Astrocyte (in vitro differentiated cells and primary cell): ENCODE results near the gene C1QL1. TPM values are rescaled to one million over a fixed set of nuclear protein-coding genes. Genes with fewer than 3 reads are reported as not detected.

Experiments used
- DNase-seq: peaks from one replicate; pipeline ENCODE4 v3.0.0-alpha.2; 2010; ENCODE audit warnings: low read depth
- FAIRE-seq: peaks from 2 replicates; lab custom pipeline; 2011; peaks lifted over from hg19 to GRCh38; lab: Jason Lieb, UNC
- H2AFZ ChIP-seq: 2 replicates; pipeline ENCODE4 v1.6.0; 2012; ENCODE audit warnings: low read depth, low read length, inconsistent platforms
- H3K27ac ChIP-seq: 2 replicates; pipeline ENCODE4 v1.5.1; 2011; ENCODE audit warnings: low read depth, low read length, inconsistent platforms
- H3K27me3 ChIP-seq: 2 replicates; pipeline ENCODE4 v1.6.0; 2011; ENCODE audit warnings: low read length, inconsistent platforms; ENCODE audit not compliant: insufficient read depth
- H3K36me3 ChIP-seq: 2 replicates; pipeline ENCODE4 v1.5.1; 2011; ENCODE audit warnings: low read length, inconsistent platforms; ENCODE audit not compliant: insufficient read depth
- H3K4me1 ChIP-seq: 2 replicates; pipeline ENCODE4 v1.5.1; 2011; ENCODE audit warnings: low read length, inconsistent platforms; ENCODE audit not compliant: insufficient read depth
- H3K4me2 ChIP-seq: 2 replicates; pipeline ENCODE4 v1.6.0; 2012; ENCODE audit warnings: low read length, inconsistent platforms
- H3K4me3 ChIP-seq: 2 replicates; pipeline ENCODE4 v1.5.1; 2011; ENCODE audit warnings: low read depth, mild to moderate bottlenecking, low read length, inconsistent platforms; ENCODE audit not compliant: insufficient read depth
- H3K79me2 ChIP-seq: 2 replicates; pipeline ENCODE4 v1.6.0; 2012; ENCODE audit warnings: mild to moderate bottlenecking, low read length, inconsistent platforms; ENCODE audit not compliant: insufficient read depth
- H3K9ac ChIP-seq: 2 replicates; pipeline ENCODE4 v1.6.0; 2012; ENCODE audit warnings: mild to moderate bottlenecking, low read length, inconsistent platforms
- H3K9me3 ChIP-seq: 2 replicates; pipeline ENCODE4 v1.5.1; 2012; ENCODE audit warnings: low read depth, mild to moderate bottlenecking, low read length, inconsistent platforms; ENCODE audit not compliant: insufficient read depth
- H4K20me1 ChIP-seq: 2 replicates; pipeline ENCODE4 v1.6.0; 2012; ENCODE audit warnings: low read length, inconsistent platforms; ENCODE audit not compliant: insufficient read depth
- H3K27ac Mint-ChIP-seq: one replicate; pipeline ENCODE4 v1.8.0; 2021; ENCODE audit warnings: mild to moderate bottlenecking, mixed read lengths; ENCODE audit not compliant: unreplicated experiment
- H3K27me3 Mint-ChIP-seq: one replicate; pipeline ENCODE4 v1.8.0; 2021; ENCODE audit warnings: low read depth, mixed read lengths; ENCODE audit not compliant: unreplicated experiment
- H3K36me3 Mint-ChIP-seq: one replicate; pipeline ENCODE4 v1.8.0; 2021; ENCODE audit warnings: low read depth, mixed read lengths; ENCODE audit not compliant: unreplicated experiment
- H3K4me1 Mint-ChIP-seq: one replicate; pipeline ENCODE4 v1.8.0; 2021; ENCODE audit warnings: low read depth, mixed read lengths; ENCODE audit not compliant: unreplicated experiment
- H3K4me3 Mint-ChIP-seq: one replicate; pipeline ENCODE4 v1.8.0; 2021; ENCODE audit warnings: mild to moderate bottlenecking, moderate library complexity, mixed read lengths; ENCODE audit not compliant: unreplicated experiment
- H3K9me3 Mint-ChIP-seq: one replicate; pipeline ENCODE4 v1.8.0; 2021; ENCODE audit warnings: mild to moderate bottlenecking, mixed read lengths; ENCODE audit not compliant: unreplicated experiment
- CTCF ChIP-seq: IDR thresholded peaks from 2 replicates; pipeline ENCODE4 v1.5.1; 2011; ENCODE audit warnings: low read depth, mild to moderate bottlenecking, inconsistent platforms, low read length, moderate library complexity; ENCODE audit not compliant: insufficient read depth
- EZH2 ChIP-seq: IDR thresholded peaks from 2 replicates; pipeline ENCODE4 v1.6.1; 2012; ENCODE audit warnings: mild to moderate bottlenecking, low read length, inconsistent platforms; ENCODE audit not compliant: insufficient read depth
- total RNA-seq: library from RNA; stranded (reverse); gene quantifications from 2 replicates; pipeline ENCODE4 v1.2.1, GENCODE V29; 2021

C1QL1 gene
- total RNA-seq, 1 donor from 2014 or later = not detected

- Histone ChIP-seq H3K9ac (no peak overlapping the region), H3K9me3 (no peaks in the 10 kb centered on the region), H2AFZ (no peak overlapping the region), H3K4me1 (no peaks in the 10 kb centered on the region), H3K27ac (no peak overlapping the region), H3K36me3 (peaks cover 5% of the 10 kb centered on the region), H3K4me2 (no peak overlapping the region), H4K20me1 (no peaks in the 10 kb centered on the region), H3K79me2 (peaks cover 42% of the 10 kb centered on the region), H3K27me3 (no peaks in the 10 kb centered on the region), H3K4me3 (no peak overlapping the region)
- H3K9me3 Mint-ChIP-seq = peaks cover 1% of the 10 kb centered on the region
- FAIRE-seq = no peak
- DNase-seq = no peak
- peaks cover 6% of the 10 kb centered on the region for H3K27me3 Mint-ChIP-seq
- H3K4me1 Mint-ChIP-seq = no peaks in the 10 kb centered on the region
- no peak overlapping the region for H3K27ac Mint-ChIP-seq
- H3K36me3 Mint-ChIP-seq = no peaks in the 10 kb centered on the region
- TF ChIP-seq CTCF (no peak), EZH2 (no peak)
- H3K4me3 Mint-ChIP-seq = no peak overlapping the region
These were observed 34.0 kb downstream of the C1QL1 start for GRCh38 chr17:44933824-44934744.

GRCh38 chr17:44932787-44933097 is 35.4 kb downstream of the C1QL1 start:
- Histone ChIP-seq H3K36me3 (peaks cover 7% of the 10 kb centered on the region), H3K4me2 (no peak overlapping the region), H3K9me3 (no peaks in the 10 kb centered on the region), H2AFZ (no peak overlapping the region), H3K27ac (no peak overlapping the region), H4K20me1 (no peaks in the 10 kb centered on the region), H3K9ac (no peak overlapping the region), H3K79me2 (peaks cover 29% of the 10 kb centered on the region), H3K4me1 (no peaks in the 10 kb centered on the region), H3K27me3 (no peaks in the 10 kb centered on the region), H3K4me3 (no peak overlapping the region)
- Mint-ChIP-seq H3K9me3 (no peaks in the 10 kb centered on the region), H3K36me3 (no peaks in the 10 kb centered on the region), H3K4me1 (no peaks in the 10 kb centered on the region), H3K4me3 (no peak overlapping the region), H3K27me3 (peaks cover 6% of the 10 kb centered on the region), H3K27ac (no peak overlapping the region)
- no peak for DNase-seq
- no peak for TF ChIP-seq CTCF
- FAIRE-seq = no peak
